SK-N-SH treated with all-trans-retinoic acid at 6 μM for 48 hours (cell line): ENCODE results near the gene STEAP4.

Experiments
- ATAC-seq: fragments of 200-7000 bp; cut with Tn5 transposase; 3 replicates; pipeline ENCODE4 v1.9.1; 2020; ENCODE audit warnings: mild to moderate bottlenecking, moderate library complexity
- ARNTL ChIP-seq: fragments of 450-650 bp; formaldehyde crosslinking; IDR thresholded peaks from 2 replicates; pipeline ENCODE4 v1.5.0; 2020; ENCODE audit warnings: low read depth, mild to moderate bottlenecking, moderate library complexity, borderline replicate concordance
- BACH2 ChIP-seq: fragments of 250-450 bp; sonication (Bioruptor Pico); IDR thresholded peaks from 2 replicates; pipeline ENCODE4 v1.9.0; 2021; ENCODE audit warnings: mild to moderate bottlenecking, borderline replicate concordance
- CSDC2 ChIP-seq: fragments of 250-450 bp; sonication (Bioruptor Pico); IDR thresholded peaks from 2 replicates; pipeline ENCODE4 v1.5.0; 2020; ENCODE audit warnings: mild to moderate bottlenecking, moderate library complexity
- ESRRG ChIP-seq: fragments of 250-450 bp; sonication (Bioruptor Pico); IDR thresholded peaks from 2 replicates; pipeline ENCODE4 v1.6.1; 2021; ENCODE audit warnings: mild to moderate bottlenecking
- GLIS3 ChIP-seq: fragments of 250-450 bp; sonication (Bioruptor Pico); IDR thresholded peaks from 2 replicates; pipeline ENCODE4 v1.5.0; 2020; ENCODE audit warnings: mild to moderate bottlenecking, moderate library complexity
- ISL1 ChIP-seq: fragments of 250-450 bp; sonication (Bioruptor Pico); IDR thresholded peaks from 2 replicates; pipeline ENCODE4 v2.1.2; 2022; ENCODE audit warnings: mild to moderate bottlenecking, moderate library complexity
- OSR1 ChIP-seq: fragments of 250-450 bp; sonication (Bioruptor Pico); IDR thresholded peaks from 2 replicates; pipeline ENCODE4 v1.8.0; 2022; ENCODE audit warnings: moderate library complexity, mild to moderate bottlenecking, inconsistent platforms
- PATZ1 ChIP-seq: fragments of 250-450 bp; sonication (Bioruptor Pico); IDR thresholded peaks from 2 replicates; pipeline ENCODE4 v1.8.0; 2020; ENCODE audit warnings: mild to moderate bottlenecking, moderate library complexity, borderline replicate concordance
- RARB ChIP-seq: fragments of 250-450 bp; sonication (Bioruptor Pico); IDR thresholded peaks from 2 replicates; pipeline ENCODE4 v1.8.0; 2021; ENCODE audit warnings: mild to moderate bottlenecking, moderate library complexity
- SNAI2 ChIP-seq: fragments of 250-450 bp; sonication (Bioruptor Pico); IDR thresholded peaks from 2 replicates; pipeline ENCODE4 v1.5.0; 2020; ENCODE audit warnings: mild to moderate bottlenecking, moderate library complexity
- TOX ChIP-seq: fragments of 250-450 bp; sonication (Bioruptor Pico); IDR thresholded peaks from 2 replicates; pipeline ENCODE4 v1.8.0; 2021; ENCODE audit warnings: mild to moderate bottlenecking, moderate library complexity, borderline replicate concordance
- ZC3H10 ChIP-seq: fragments of 250-450 bp; sonication (Bioruptor Pico); IDR thresholded peaks from 2 replicates; pipeline ENCODE4 v1.5.1; 2021; ENCODE audit warnings: mild to moderate bottlenecking, moderate library complexity
- ZFP3 ChIP-seq: fragments of 250-450 bp; sonication (Bioruptor Pico); IDR thresholded peaks from 2 replicates; pipeline ENCODE4 v1.5.0; 2020; ENCODE audit warnings: mild to moderate bottlenecking, moderate library complexity
- ZFP30 ChIP-seq: fragments of 450-650 bp; formaldehyde crosslinking; IDR thresholded peaks from 2 replicates; pipeline ENCODE4 v1.5.0; 2022; ENCODE audit warnings: mild to moderate bottlenecking, moderate library complexity
- ZNF565 ChIP-seq: fragments of 450-650 bp; formaldehyde crosslinking; conservative IDR thresholded peaks from 2 replicates; pipeline ENCODE4 v1.5.0; 2020; ENCODE audit warnings: low read depth, mild to moderate bottlenecking, moderate library complexity
- ZNF70 ChIP-seq: fragments of 450-650 bp; formaldehyde crosslinking; IDR thresholded peaks from 2 replicates; pipeline ENCODE4 v1.5.0; 2020; ENCODE audit warnings: mild to moderate bottlenecking, moderate library complexity
- ZNF8 ChIP-seq: fragments of 450-650 bp; formaldehyde crosslinking; IDR thresholded peaks from 2 replicates; pipeline ENCODE4 v1.5.0; 2020; ENCODE audit warnings: mild to moderate bottlenecking, moderate library complexity
- TF ChIP-seq, protein P1 (sequence below): fragments of 250-450 bp; sonication (Bioruptor Pico); IDR thresholded peaks from 2 replicates; pipeline ENCODE4 v1.5.1; 2020; ENCODE audit warnings: low read depth, mild to moderate bottlenecking, moderate library complexity
- TF ChIP-seq, protein P2 (sequence below): fragments of 250-450 bp; sonication (Bioruptor Pico); IDR thresholded peaks from 2 replicates; pipeline ENCODE4 v1.5.1; 2021; ENCODE audit warnings: mild to moderate bottlenecking, moderate library complexity
- TF ChIP-seq, protein P3 (sequence below): fragments of 250-450 bp; sonication (Bioruptor Pico); IDR thresholded peaks from 2 replicates; pipeline ENCODE4 v1.8.0; 2021; ENCODE audit warnings: low read depth, mild to moderate bottlenecking, moderate library complexity, borderline replicate concordance

Gene STEAP4

DNA sequence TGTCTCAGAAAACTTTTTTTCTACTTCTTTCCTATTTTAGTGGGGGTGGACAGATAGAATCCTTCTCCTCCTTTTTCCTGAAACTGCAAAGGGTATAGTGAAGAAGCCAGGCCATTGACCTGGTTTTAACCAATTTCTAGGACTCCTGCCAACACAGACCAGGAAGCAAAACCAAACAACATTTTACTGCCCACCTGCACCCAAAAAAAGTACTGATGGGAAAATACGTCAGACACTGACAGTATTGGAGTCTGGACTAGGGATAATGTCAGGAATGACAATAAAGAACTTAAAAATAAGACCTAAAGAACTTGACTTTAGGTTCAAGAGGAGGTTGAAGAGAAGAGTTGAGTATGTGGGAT is 5.0 kb upstream of the STEAP4 start:
- no peak for TF ChIP-seq ZNF565 (CRISPR knock-in tag)
- TF ChIP-seq, protein P1, sequence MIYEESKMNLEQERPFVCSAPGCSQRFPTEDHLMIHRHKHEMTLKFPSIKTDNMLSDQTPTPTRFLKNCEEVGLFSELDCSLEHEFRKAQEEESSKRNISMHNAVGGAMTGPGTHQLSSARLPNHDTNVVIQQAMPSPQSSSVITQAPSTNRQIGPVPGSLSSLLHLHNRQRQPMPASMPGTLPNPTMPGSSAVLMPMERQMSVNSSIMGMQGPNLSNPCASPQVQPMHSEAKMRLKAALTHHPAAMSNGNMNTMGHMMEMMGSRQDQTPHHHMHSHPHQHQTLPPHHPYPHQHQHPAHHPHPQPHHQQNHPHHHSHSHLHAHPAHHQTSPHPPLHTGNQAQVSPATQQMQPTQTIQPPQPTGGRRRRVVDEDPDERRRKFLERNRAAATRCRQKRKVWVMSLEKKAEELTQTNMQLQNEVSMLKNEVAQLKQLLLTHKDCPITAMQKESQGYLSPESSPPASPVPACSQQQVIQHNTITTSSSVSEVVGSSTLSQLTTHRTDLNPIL (CRISPR knock-in tag): no peak
- no peak for ATAC-seq

GRCh38 chr7:88310956-88311674 is 4.4 kb upstream of the STEAP4 start:
- TF ChIP-seq, protein P2, sequence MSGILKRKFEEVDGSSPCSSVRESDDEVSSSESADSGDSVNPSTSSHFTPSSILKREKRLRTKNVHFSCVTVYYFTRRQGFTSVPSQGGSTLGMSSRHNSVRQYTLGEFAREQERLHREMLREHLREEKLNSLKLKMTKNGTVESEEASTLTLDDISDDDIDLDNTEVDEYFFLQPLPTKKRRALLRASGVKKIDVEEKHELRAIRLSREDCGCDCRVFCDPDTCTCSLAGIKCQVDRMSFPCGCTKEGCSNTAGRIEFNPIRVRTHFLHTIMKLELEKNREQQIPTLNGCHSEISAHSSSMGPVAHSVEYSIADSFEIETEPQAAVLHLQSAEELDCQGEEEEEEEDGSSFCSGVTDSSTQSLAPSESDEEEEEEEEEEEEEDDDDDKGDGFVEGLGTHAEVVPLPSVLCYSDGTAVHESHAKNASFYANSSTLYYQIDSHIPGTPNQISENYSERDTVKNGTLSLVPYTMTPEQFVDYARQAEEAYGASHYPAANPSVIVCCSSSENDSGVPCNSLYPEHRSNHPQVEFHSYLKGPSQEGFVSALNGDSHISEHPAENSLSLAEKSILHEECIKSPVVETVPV (CRISPR knock-in tag): no peak
- no peak for TF ChIP-seq ISL1 (CRISPR knock-in tag)
- TF ChIP-seq ZNF70: no peak
- no peak for TF ChIP-seq ZNF8 (CRISPR knock-in tag)
- no peak for TF ChIP-seq ZNF565 (CRISPR knock-in tag)
- ATAC-seq: no peak

GRCh38 chr7:88309819-88310218 is 3.1 kb upstream of the STEAP4 start:
- no peak for ATAC-seq
- no peak for TF ChIP-seq OSR1 (CRISPR knock-in tag)
- peak; percentile 69 for TF ChIP-seq ISL1 (CRISPR knock-in tag)

- TF ChIP-seq BACH2 (no peak), ZNF565 (CRISPR knock-in tag) (no peak), ZNF70 (no peak), ZFP3 (CRISPR knock-in tag) (no peak), ARNTL (CRISPR knock-in tag) (no peak), ZNF8 (CRISPR knock-in tag) (no peak), OSR1 (CRISPR knock-in tag) (no peak), ISL1 (CRISPR knock-in tag) (no peak), CSDC2 (CRISPR knock-in tag) (no peak), SNAI2 (CRISPR knock-in tag) (no peak), ZC3H10 (CRISPR knock-in tag) (no peak), ESRRG (no peak), TOX (CRISPR knock-in tag) (no peak), PATZ1 (CRISPR knock-in tag) (no peak), RARB (CRISPR knock-in tag) (no peak), ZFP30 (CRISPR knock-in tag) (no peak), GLIS3 (no peak)
- TF ChIP-seq, protein P1 (CRISPR knock-in tag): no peak
- TF ChIP-seq, protein P3, sequence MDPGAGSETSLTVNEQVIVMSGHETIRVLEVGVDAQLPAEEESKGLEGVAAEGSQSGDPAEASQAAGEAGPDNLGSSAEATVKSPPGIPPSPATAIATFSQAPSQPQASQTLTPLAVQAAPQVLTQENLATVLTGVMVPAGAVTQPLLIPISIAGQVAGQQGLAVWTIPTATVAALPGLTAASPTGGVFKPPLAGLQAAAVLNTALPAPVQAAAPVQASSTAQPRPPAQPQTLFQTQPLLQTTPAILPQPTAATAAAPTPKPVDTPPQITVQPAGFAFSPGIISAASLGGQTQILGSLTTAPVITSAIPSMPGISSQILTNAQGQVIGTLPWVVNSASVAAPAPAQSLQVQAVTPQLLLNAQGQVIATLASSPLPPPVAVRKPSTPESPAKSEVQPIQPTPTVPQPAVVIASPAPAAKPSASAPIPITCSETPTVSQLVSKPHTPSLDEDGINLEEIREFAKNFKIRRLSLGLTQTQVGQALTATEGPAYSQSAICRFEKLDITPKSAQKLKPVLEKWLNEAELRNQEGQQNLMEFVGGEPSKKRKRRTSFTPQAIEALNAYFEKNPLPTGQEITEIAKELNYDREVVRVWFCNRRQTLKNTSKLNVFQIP (CRISPR knock-in tag): no peak
- TF ChIP-seq, protein P2 (CRISPR knock-in tag): no peak
- ATAC-seq: no peak
These were observed 1.1 kb upstream of the STEAP4 start for GRCh38 chr7:88307823-88308222.
